Neural cell (in vitro differentiated cells): Measurements from ENCODE around the gene SUFU.

Experiments used
- POLR2AphosphoS5 ChIP-seq: IDR thresholded peaks from 2 replicates; pipeline ENCODE4 v1.6.1; 2012
- TF ChIP-seq, protein P1 (sequence below): fragments of 450-650 bp; IDR thresholded peaks from 2 replicates; pipeline ENCODE4 v1.5.1; 2014; ENCODE audit warnings: antibody characterized with exemption, mild to moderate bottlenecking, moderate library complexity; ENCODE audit not compliant: poor library complexity, severe bottlenecking

DNA sequence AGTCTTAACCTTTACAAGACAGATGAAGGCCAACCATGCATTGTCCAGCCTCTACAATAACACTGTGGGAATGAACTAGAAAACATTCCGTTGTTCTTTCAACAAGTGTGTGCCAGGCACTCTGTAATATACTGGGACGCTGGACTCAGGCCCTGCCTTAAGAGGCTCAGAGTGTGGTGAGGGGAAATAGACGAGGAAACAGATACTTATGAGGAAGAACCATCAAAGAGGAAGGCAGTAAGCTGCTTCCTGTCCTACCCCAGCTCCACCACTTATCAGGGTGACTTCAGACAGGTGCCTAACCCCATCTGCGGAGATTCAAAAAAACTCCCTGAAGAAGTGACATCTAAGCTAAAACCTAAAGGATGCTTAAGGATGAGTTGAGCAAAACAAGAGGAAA, 131.6 kb downstream of the SUFU start:
- TF ChIP-seq, protein P1, sequence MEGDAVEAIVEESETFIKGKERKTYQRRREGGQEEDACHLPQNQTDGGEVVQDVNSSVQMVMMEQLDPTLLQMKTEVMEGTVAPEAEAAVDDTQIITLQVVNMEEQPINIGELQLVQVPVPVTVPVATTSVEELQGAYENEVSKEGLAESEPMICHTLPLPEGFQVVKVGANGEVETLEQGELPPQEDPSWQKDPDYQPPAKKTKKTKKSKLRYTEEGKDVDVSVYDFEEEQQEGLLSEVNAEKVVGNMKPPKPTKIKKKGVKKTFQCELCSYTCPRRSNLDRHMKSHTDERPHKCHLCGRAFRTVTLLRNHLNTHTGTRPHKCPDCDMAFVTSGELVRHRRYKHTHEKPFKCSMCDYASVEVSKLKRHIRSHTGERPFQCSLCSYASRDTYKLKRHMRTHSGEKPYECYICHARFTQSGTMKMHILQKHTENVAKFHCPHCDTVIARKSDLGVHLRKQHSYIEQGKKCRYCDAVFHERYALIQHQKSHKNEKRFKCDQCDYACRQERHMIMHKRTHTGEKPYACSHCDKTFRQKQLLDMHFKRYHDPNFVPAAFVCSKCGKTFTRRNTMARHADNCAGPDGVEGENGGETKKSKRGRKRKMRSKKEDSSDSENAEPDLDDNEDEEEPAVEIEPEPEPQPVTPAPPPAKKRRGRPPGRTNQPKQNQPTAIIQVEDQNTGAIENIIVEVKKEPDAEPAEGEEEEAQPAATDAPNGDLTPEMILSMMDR, result no peak
- TF ChIP-seq POLR2AphosphoS5, result no peak
